Urothelium cell line (cell line): Measurements from ENCODE around the gene PCDHB16.
"Not testable (repeated sequence)": the region's sequence is repeated elsewhere in the genome, so short reads cannot be mapped to it uniquely, and the experiment has no call there.

Experiments
- DNase-seq: peaks from one replicate; pipeline ENCODE4 v3.0.0; 2011; ENCODE audit warnings: low spot score, mixed read lengths
- FAIRE-seq: peaks from 2 replicates; lab custom pipeline; 2011; peaks lifted over from hg19 to GRCh38; lab: Jason Lieb, UNC

Gene PCDHB16

DNA sequence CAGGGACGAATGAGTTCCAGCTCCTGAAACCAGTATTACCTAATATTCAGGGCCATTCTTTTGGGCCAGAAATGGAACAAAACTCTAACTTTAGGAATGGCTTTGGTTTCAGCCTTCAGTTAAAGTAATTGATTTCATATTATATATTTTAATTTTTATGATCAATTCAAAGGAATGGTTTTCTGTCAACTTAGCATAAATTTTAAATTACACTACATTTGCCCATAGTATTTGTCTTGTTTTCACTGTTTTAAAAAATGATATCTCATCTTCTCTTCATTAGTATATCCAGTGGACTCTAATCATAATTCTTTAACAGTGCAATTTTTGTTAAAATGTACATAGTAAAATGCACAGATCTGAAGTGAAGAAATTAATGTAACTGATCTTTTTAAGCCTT lies 1.9 kb upstream of the PCDHB16 start:
- FAIRE-seq (no peak), DNase-seq (no peak)

DNA sequence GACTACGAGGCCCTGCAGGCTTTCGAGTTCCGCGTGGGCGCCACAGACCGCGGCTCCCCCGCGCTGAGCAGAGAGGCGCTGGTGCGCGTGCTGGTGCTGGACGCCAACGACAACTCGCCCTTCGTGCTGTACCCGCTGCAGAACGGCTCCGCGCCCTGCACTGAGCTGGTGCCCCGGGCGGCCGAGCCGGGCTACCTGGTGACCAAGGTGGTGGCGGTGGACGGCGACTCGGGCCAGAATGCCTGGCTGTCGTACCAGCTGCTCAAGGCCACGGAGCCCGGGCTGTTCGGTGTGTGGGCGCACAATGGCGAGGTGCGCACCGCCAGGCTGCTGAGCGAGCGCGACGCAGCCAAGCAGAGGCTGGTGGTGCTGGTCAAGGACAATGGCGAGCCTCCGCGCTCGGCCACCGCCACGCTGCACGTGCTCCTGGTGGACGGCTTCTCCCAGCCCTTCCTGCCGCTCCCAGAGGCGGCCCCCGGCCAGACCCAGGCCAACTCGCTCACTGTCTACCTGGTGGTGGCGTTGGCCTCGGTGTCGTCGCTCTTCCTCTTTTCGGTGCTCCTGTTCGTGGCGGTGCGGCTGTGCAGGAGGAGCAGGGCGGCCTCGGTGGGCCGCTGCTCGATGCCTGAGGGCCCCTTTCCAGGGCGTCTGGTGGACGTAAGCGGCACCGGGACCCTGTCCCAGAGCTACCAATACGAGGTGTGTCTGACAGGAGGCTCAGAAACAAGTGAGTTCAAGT lies 2.1 kb downstream of the PCDHB16 start:
- not testable (repeated sequence) for DNase-seq, FAIRE-seq

DNA sequence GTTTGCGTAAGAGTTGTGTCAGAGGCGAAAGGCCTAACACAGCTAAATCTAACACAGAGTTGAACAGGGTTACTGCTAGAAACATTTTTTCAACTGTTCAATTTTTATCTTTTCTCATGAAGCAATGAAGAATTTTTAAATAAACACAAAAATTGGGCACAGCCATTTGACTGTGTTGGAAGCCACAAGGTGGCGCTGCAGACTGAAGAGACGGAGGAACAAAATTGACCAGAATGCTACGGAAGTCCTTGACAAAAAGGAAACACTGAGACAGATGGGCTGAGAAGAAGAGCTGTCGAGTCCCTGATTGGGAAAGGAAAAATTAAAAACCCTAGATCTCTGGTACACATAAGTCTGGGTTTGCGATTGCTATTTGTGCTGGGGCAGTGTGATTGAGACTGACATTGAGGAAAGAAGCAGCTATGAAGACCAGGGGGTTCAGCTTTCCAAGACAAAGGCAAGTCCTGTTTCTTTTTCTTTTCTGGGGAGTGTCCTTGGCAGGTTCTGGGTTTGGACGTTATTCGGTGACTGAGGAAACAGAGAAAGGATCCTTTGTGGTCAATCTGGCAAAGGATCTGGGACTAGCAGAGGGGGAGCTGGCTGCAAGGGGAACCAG lies 4.8 kb downstream of the PCDHB16 start, which contains the start of gene PCDHB9:
PCDHB9 (plus strand) TSS at position 265 of the 616 bp plus-strand sequence; CDS start at position 423, 158 bp downstream.
- FAIRE-seq (peak; percentile 5), DNase-seq (peak; percentile 29)

DNA sequence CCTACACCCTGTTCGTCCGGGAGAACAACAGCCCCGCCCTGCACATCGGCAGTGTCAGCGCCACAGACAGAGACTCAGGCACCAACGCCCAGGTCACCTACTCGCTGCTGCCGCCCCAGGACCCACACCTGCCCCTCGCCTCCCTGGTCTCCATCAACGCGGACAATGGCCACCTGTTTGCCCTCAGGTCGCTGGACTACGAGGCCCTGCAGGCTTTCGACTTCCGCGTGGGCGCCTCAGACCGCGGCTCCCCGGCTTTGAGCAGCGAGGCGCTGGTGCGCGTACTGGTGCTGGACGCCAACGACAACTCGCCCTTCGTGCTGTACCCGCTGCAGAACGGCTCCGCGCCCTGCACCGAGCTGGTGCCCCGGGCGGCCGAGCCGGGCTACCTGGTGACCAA lies 6.5 kb downstream of the PCDHB16 start:
- not testable (repeated sequence) for FAIRE-seq, DNase-seq

DNA sequence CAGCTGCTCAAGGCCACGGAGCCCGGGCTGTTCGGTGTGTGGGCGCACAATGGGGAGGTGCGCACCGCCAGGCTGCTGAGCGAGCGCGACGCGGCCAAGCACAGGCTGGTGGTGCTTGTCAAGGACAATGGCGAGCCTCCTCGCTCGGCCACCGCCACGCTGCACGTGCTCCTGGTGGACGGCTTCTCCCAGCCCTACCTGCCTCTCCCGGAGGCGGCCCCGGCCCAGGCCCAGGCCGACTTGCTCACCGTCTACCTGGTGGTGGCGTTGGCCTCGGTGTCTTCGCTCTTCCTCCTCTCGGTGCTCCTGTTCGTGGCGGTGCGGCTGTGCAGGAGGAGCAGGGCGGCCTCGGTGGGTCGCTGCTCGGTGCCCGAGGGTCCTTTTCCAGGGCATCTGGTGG lies 6.9 kb downstream of the PCDHB16 start:
- not testable (repeated sequence) for DNase-seq, FAIRE-seq

DNA sequence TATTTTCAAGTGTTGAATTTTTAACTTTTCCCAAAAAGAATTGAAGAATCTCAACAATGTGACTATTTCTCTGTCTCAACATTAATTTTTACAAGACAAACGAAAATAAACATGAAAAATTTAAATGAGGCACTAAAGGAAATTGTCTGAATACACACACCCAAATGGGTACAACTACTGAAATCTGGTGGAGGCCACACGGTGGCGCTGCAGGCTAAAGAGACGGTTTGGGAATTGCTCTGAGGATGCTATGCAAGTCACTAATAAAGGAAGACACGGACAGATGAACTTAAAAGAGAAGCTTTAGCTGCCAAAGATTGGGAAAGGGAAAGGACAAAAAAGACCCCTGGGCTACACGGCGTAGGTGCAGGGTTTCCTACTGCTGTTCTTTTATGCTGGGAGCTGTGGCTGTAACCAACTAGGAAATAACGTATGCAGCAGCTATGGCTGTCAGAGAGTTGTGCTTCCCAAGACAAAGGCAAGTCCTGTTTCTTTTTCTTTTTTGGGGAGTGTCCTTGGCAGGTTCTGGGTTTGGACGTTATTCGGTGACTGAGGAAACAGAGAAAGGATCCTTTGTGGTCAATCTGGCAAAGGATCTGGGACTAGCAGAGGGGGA lies 10.0 kb downstream of the PCDHB16 start, which contains the start of gene PCDHB10:
PCDHB10 (plus strand) TSS at position 244 of the 616 bp plus-strand sequence; CDS start at position 444, 200 bp downstream.
- DNase-seq (peak; percentile 42), FAIRE-seq (no peak)

DNA sequence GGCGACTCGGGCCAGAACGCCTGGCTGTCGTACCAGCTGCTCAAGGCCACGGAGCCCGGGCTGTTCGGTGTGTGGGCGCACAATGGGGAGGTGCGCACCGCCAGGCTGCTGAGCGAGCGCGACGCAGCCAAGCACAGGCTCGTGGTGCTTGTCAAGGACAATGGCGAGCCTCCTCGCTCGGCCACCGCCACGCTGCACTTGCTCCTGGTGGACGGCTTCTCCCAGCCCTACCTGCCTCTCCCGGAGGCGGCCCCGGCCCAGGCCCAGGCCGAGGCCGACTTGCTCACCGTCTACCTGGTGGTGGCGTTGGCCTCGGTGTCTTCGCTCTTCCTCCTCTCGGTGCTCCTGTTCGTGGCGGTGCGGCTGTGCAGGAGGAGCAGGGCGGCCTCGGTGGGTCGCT lies 12.1 kb downstream of the PCDHB16 start:
- not testable (repeated sequence) for FAIRE-seq, DNase-seq

DNA sequence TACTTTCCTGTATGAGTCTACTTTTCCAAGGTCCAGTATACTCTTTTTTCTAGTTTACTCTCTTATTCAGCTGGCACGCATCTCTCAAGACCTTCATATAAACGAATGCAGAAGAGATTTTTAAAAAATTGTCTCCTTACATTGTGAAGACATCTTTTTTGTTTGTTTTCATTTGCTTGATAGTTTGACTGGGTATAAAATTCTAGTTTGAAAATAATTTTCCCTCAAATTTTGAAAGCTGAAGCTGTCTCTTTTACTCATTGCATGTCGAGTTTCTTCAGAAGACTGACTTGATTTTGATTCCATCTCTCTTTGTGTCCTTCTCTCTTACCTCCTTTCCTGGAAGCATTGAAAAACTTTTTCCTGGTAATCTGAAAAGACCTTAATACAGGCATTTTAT lies 14.2 kb downstream of the PCDHB16 start:
- no peak for FAIRE-seq

DNA sequence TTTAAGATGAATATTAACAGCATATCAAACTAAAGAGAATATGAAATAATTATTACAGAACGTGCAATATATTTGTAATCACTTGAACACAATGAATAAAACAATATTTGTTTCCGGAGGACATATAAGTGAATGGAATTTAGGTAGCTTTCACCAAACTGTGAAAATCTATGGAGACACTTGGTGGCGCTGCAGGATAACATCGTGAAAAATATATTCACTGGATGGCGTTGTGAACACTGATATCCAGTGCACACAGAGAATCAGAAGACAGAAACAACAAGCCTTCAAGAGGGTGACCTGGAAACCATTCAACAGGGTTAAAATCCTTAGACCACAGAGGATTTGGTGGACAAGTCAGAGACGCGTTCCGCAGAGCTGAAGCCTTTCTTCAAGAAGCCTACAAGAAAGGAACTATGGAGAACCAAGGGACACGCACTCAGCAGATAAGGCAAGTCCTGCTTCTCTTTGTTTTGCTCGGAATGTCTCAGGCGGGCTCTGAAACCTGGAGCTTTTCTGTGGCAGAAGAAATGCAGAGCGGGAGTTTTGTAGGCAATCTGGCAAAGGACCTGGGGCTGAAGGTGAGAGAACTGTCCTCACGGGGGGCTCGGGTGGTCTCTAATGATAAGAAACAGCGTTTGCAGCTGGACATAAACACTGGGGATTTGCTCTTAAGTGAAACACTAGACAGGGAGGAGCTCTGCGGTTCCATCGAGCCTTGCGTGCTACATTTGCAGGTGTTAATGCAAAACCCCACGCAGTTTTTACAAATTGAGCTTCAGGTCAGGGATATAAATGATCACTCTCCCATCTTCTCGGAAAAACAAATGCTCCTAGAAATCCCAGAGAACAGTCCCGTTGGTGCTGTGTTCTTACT lies 17.4 kb downstream of the PCDHB16 start, which contains the start of gene PCDHB11:
PCDHB11 (plus strand) TSS at position 269 of the 877 bp plus-strand sequence; CDS start at position 417, 148 bp downstream.
- DNase-seq, result peak; percentile 43

More for the DNA sequence above, 14.2 kb downstream of the PCDHB16 start:
- DNase-seq, result no peak

DNA sequence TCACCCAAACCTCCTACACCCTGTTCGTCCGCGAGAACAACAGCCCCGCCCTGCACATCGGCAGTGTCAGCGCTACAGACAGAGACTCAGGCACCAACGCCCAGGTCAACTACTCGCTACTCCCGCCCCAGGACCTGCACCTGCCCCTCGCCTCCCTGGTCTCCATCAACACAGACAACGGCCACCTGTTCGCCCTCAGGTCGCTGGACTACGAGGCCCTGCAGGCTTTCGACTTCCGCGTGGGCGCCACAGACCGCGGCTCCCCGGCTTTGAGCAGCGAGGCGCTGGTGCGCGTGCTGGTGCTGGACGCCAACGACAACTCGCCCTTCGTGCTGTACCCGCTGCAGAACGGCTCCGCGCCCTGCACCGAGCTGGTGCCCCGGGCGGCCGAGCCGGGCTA lies 18.9 kb downstream of the PCDHB16 start:
- DNase-seq, FAIRE-seq: not testable (repeated sequence)

More for the DNA sequence above, 17.4 kb downstream of the PCDHB16 start, which contains the start of gene PCDHB11:
- FAIRE-seq, result no peak

DNA sequence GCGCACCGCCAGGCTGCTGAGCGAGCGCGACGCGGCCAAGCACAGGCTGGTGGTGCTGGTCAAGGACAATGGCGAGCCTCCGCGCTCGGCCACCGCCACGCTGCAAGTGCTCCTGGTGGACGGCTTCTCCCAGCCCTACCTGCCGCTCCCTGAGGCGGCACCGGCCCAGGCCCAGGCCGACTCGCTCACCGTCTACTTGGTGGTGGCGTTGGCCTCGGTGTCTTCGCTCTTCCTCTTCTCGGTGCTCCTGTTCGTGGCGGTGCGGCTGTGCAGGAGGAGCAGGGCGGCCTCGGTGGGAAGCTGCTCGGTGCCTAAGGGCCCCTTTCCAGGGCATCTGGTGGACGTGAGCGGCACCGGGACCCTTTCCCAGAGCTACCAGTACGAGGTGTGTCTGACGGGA lies 19.5 kb downstream of the PCDHB16 start:
- DNase-seq, FAIRE-seq: not testable (repeated sequence)

DNA sequence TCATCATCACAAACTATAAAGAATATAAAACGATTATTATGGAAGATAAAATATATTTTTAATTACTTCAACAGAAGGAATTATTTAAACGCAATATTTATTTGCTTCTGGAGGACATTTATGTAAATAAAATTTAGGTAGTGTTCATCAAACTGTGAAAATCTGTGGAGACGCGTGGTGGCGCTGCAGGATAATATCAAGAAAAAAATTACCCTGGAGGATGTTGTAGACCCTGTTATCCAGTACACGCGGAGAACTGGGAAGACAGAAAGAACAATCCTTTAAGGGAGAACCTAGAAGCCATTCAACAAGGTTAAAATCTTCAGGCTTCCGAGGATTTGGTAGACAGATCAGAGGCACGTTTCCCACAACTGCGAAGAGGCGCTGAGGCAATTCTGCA lies 26.3 kb downstream of the PCDHB16 start, which contains the start of gene PCDHB12:
PCDHB12 (plus strand) TSS at position 242 of the 400 bp plus-strand sequence. CDS start 189 bp downstream, outside the sequence.
- FAIRE-seq, result no peak
- peak; percentile 30 for DNase-seq

DNA sequence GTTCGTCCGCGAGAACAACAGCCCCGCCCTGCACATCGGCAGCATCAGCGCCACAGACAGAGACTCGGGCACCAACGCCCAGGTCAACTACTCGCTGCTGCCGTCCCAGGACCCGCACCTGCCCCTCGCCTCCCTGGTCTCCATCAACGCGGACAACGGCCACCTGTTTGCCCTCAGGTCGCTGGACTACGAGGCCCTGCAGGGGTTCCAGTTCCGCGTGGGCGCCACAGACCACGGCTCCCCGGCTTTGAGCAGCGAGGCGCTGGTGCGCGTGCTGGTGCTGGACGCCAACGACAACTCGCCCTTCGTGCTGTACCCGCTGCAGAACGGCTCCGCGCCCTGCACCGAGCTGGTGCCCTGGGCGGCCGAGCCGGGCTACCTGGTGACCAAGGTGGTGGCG lies 28.1 kb downstream of the PCDHB16 start:
- not testable (repeated sequence) for DNase-seq, FAIRE-seq

DNA sequence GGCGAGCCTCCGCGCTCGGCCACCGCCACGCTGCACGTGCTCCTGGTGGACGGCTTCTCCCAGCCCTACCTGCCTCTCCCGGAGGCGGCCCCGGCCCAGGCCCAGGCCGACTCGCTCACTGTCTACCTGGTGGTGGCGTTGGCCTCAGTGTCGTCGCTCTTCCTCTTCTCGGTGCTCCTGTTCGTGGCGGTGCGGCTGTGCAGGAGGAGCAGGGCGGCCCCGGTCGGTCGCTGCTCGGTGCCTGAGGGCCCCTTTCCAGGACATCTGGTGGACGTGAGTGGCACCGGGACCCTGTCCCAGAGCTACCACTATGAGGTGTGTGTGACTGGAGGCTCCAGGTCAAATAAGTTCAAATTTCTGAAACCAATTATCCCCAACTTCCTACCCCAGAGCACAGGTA lies 28.7 kb downstream of the PCDHB16 start:
- not testable (repeated sequence) for FAIRE-seq, DNase-seq

DNA sequence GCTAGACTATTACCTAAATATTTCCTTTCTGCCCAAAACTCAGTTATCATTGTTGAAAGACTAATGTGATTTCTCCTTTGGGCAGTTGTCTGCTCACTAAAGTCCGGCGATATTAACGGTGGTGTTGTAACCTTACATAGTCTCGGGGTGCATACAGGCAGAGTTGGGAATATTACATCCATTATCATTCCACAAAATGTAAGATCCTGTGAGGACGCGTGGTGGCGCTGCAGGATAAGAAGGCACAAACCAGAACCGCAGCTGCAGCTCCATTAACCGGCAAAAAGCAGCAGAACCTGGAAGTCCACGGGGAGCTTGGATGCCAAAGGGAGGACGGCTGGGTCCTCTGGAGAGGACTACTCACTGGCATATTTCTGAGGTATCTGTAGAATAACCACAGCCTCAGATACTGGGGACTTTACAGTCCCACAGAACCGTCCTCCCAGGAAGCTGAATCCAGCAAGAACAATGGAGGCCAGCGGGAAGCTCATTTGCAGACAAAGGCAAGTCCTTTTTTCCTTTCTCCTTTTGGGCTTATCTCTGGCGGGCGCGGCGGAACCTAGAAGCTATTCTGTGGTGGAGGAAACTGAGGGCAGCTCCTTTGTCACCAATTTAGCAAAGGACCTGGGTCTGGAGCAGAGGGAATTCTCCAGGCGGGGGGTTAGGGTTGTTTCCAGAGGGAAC lies 31.6 kb downstream of the PCDHB16 start, which contains the start of gene PCDHB13:
PCDHB13 (plus strand) TSS at position 264 of the 684 bp plus-strand sequence; CDS start at position 469, 205 bp downstream.
- not testable (repeated sequence) for DNase-seq, FAIRE-seq

DNA sequence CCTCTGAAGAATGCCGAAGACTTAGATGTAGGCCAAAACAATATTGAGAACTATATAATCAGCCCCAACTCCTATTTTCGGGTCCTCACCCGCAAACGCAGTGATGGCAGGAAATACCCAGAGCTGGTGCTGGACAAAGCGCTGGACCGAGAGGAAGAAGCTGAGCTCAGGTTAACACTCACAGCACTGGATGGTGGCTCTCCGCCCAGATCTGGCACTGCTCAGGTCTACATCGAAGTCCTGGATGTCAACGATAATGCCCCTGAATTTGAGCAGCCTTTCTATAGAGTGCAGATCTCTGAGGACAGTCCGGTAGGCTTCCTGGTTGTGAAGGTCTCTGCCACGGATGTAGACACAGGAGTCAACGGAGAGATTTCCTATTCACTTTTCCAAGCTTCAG lies 32.4 kb downstream of the PCDHB16 start:
- FAIRE-seq, DNase-seq: not testable (repeated sequence)

DNA sequence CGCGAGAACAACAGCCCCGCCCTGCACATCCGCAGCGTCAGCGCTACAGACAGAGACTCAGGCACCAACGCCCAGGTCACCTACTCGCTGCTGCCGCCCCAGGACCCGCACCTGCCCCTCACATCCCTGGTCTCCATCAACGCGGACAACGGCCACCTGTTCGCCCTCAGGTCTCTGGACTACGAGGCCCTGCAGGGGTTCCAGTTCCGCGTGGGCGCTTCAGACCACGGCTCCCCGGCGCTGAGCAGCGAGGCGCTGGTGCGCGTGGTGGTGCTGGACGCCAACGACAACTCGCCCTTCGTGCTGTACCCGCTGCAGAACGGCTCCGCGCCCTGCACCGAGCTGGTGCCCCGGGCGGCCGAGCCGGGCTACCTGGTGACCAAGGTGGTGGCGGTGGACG lies 33.3 kb downstream of the PCDHB16 start:
- not testable (repeated sequence) for DNase-seq, FAIRE-seq

DNA sequence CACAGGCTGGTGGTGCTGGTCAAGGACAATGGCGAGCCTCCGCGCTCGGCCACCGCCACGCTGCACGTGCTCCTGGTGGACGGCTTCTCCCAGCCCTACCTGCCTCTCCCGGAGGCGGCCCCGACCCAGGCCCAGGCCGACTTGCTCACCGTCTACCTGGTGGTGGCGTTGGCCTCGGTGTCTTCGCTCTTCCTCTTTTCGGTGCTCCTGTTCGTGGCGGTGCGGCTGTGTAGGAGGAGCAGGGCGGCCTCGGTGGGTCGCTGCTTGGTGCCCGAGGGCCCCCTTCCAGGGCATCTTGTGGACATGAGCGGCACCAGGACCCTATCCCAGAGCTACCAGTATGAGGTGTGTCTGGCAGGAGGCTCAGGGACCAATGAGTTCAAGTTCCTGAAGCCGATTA lies 33.8 kb downstream of the PCDHB16 start:
- not testable (repeated sequence) for FAIRE-seq, DNase-seq

DNA sequence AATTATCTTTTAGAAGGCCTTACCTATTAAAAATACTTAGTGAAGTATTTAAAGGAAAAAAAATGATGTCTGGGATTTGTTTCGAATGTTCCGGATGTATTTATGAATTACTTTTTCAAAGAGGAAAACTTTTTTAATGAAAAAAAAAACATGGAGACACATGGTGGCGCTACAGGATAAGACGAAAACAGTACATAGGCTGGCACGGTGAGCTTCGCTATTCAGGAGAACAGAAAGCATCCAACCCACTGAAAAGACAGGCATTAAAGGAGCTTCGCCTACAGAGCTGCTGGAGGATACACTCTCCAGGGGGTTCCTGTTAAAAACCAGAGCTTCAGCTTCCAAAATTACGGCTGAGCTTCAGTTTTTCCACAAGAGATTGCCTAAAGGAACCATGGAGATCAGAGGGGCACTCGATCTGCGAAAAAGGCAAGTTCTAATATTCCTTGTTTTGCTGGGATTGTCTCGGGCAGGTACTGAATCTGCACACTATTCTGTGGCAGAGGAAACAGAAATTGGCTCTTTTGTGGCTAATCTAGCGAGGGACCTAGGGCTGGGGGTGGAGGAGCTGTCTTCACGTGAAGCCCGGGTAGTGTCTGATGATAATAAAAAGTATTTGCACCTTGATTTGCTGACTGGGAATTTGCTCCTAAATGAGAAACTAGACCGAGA lies 41.1 kb downstream of the PCDHB16 start, which contains the start of gene PCDHB14:
PCDHB14 (plus strand) TSS at position 232 of the 672 bp plus-strand sequence; CDS start at position 395, 163 bp downstream.
- DNase-seq (peak; percentile 50), FAIRE-seq (no peak)
